CD8-positive, alpha-beta memory T cell (primary cell): Measurements from ENCODE around the gene ADORA1. TPM values are rescaled to one million over a fixed set of nuclear protein-coding genes. Genes with fewer than 3 reads are reported as not detected.

Source experiments
- CTCF ChIA-PET: fragments of 350-600 bp; sonication (Branson Sonifier 250); formaldehyde crosslinking; loops from one replicate; lab custom pipeline; 2021; ENCODE audit warnings: antibody characterized with exemption; lab: Charles Lee
- POLR2A ChIA-PET: fragments of 350-600 bp; sonication (Branson Sonifier 250); formaldehyde crosslinking; loops from one replicate; lab custom pipeline; 2021; ENCODE audit warnings: antibody characterized with exemption; lab: Charles Lee
- DNase-seq, 5 donors: peaks; one replicate each; pipeline versions ENCODE4 v3.0.0 to v3.0.0-alpha.2; 2020 to 2022; ENCODE audit warnings: mixed read lengths in 1 of 5
- H3K27ac ChIP-seq: one replicate; pipeline ENCODE4 v1.7.0; 2013; ENCODE audit warnings: low read depth, mild to moderate bottlenecking, low read length, moderate library complexity
- H3K27me3 ChIP-seq: 2 replicates; pipeline ENCODE4 v1.7.0; 2013; ENCODE audit warnings: low read length, mild to moderate bottlenecking; ENCODE audit not compliant: insufficient read depth, poor library complexity, severe bottlenecking
- H3K36me3 ChIP-seq: 2 replicates; pipeline ENCODE4 v1.7.0; 2013; ENCODE audit warnings: mild to moderate bottlenecking, low read length, moderate library complexity; ENCODE audit not compliant: insufficient read depth
- H3K4me1 ChIP-seq: 2 replicates; pipeline ENCODE4 v1.7.0; 2013; ENCODE audit warnings: mild to moderate bottlenecking, low read length, moderate library complexity; ENCODE audit not compliant: insufficient read depth
- H3K4me3 ChIP-seq: 2 replicates; pipeline ENCODE4 v1.7.0; 2013; ENCODE audit warnings: mild to moderate bottlenecking, low read length
- H3K9me3 ChIP-seq: 2 replicates; pipeline ENCODE4 v1.7.0; 2013; ENCODE audit warnings: mild to moderate bottlenecking, low read length
- H3K27ac Mint-ChIP-seq, 8 donors: one replicate each; pipeline ENCODE4 v1.8.0; 2020 to 2021; ENCODE audit warnings: mixed read lengths in 8 of 8, mild to moderate bottlenecking in 6 of 8, inconsistent platforms in 3 of 8, moderate library complexity in 3 of 8
- H3K27me3 Mint-ChIP-seq, 2 donors: one replicate each; pipeline ENCODE4 v1.8.0; 2020 to 2021; ENCODE audit warnings: mixed read lengths in 2 of 2, mild to moderate bottlenecking in 1 of 2, moderate library complexity in 1 of 2
- H3K36me3 Mint-ChIP-seq, 3 donors: one replicate each; pipeline ENCODE4 v1.8.0; 2020 to 2021; ENCODE audit warnings: mixed read lengths in 3 of 3, inconsistent platforms in 1 of 3, mild to moderate bottlenecking in 1 of 3
- H3K4me1 Mint-ChIP-seq, 3 donors: one replicate each; pipeline ENCODE4 v1.8.0; 2020 to 2021; ENCODE audit warnings: mixed read lengths in 3 of 3, inconsistent platforms in 1 of 3, mild to moderate bottlenecking in 1 of 3
- H3K4me3 Mint-ChIP-seq, 7 donors: one replicate each; pipeline ENCODE4 v1.8.0; 2020 to 2021; ENCODE audit warnings: mixed read lengths in 7 of 7, mild to moderate bottlenecking in 6 of 7, moderate library complexity in 4 of 7, inconsistent platforms in 2 of 7
- H3K9me3 Mint-ChIP-seq, 5 donors: one replicate each; pipeline ENCODE4 v1.8.0; 2020 to 2022; ENCODE audit warnings: mixed read lengths in 5 of 5, mild to moderate bottlenecking in 3 of 5, moderate library complexity in 2 of 5, inconsistent platforms in 1 of 5
- polyA plus RNA-seq: library from polyadenylated mRNA; unstranded; fragments of 300-500 nt; fragmentation: Illumina TruSeq; gene quantifications from one replicate; pipeline ENCODE4 v1.2.3, GENCODE V29; 2021
- total RNA-seq, 2 experiments: library from RNA; stranded (reverse); gene quantifications; one replicate each; pipeline ENCODE4 v1.2.3, GENCODE V29; 2021

The ADORA1 gene
- total and polyA plus RNA-seq, 3 experiments from 2014 or later = not detected

- Histone ChIP-seq H3K27me3 (no peaks in the 10 kb centered on the region), H3K27ac (no peak overlapping the region), H3K4me3 (no peak overlapping the region), H3K36me3 (no peaks in the 10 kb centered on the region), H3K9me3 (no peaks in the 10 kb centered on the region), H3K4me1 (no peaks in the 10 kb centered on the region)
- peak overlapping the region in 1 of 8 donors; percentile 88 for H3K27ac Mint-ChIP-seq
- no peaks in the 10 kb centered on the region for H3K4me1 Mint-ChIP-seq
- no peaks in the 10 kb centered on the region for H3K36me3 Mint-ChIP-seq
- no peaks in the 10 kb centered on the region for H3K9me3 Mint-ChIP-seq
- H3K4me3 Mint-ChIP-seq = no peak overlapping the region
- POLR2A ChIA-PET = no interaction called here
- DNase-seq = no peak
- peaks cover 15 to 19% of the 10 kb centered on the region in 2 donors for H3K27me3 Mint-ChIP-seq
- CTCF ChIA-PET = interaction anchor here (1.0 kb wide), 1 partner anchor 10 kb away, joined by 3 read pairs; no protein-coding TSS in a partner anchor
Measured at GRCh38 chr1:203150511-203151297, 23.2 kb downstream of the ADORA1 start.

GRCh38 chr1:203151362-203152157 is 24.0 kb downstream of the ADORA1 start:
- H3K4me1 ChIP-seq = no peaks in the 10 kb centered on the region
- Mint-ChIP-seq H3K36me3 (no peaks in the 10 kb centered on the region), H3K4me1 (no peaks in the 10 kb centered on the region), H3K9me3 (no peaks in the 10 kb centered on the region), H3K27me3 (peaks cover 12 to 21% of the 10 kb centered on the region in 2 donors), H3K27ac (peak overlapping the region in 1 of 8 donors; percentile 88), H3K4me3 (no peak overlapping the region)
- H3K27me3 ChIP-seq = no peaks in the 10 kb centered on the region
- no peaks in the 10 kb centered on the region for H3K9me3 ChIP-seq
- DNase-seq = no peak
- ChIA-PET POLR2A (no interaction called here), CTCF (no interaction called here)
- no peak overlapping the region for H3K27ac ChIP-seq
- H3K36me3 ChIP-seq = no peaks in the 10 kb centered on the region
- H3K4me3 ChIP-seq = no peak overlapping the region

DNA sequence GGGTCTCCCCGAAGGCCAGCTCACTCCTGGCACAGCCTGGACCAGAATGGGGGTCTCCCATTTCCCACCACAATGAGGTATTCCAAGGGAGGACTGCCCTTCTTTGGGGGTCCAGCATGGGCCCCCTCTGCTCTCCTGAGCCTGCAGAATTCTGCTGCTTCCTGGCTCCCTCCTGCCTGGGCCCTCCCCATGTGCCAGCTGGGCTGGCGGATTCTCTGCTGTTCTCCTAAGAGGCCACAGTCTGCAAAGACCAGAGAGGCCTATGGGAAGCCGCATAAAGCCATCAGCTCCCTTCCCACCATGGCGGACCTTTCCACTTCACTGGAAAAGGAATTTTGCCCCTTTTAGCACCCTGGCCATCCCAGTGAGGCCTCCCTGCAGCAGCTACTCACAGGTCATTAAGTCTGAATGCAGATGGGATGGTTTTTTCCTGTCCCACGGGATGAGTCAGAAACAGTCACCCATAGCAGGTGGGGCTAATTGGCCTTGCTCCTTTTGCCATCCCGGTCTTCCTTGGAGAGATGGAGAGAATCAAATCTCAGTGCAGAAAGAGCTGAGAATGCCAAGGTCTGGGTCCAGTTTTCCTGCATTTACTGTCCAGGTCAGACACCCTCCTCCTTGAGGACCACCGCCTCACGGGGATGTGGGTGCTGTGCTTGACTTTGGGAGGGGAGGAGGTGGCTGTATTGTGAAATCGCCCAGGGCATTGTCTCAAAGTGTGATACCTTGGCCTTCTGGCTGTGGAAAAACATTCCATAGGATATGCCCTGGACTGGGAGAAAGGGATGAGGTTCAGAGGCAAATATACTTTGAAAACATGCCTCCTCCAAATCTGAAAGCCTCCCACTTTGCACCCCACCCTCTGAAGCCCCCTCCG is 24.9 kb downstream of the ADORA1 start:
- Histone ChIP-seq H3K4me1 (no peaks in the 10 kb centered on the region), H3K27ac (no peak overlapping the region), H3K27me3 (no peaks in the 10 kb centered on the region), H3K36me3 (no peaks in the 10 kb centered on the region), H3K9me3 (no peaks in the 10 kb centered on the region), H3K4me3 (no peak overlapping the region)
- Mint-ChIP-seq H3K9me3 (no peaks in the 10 kb centered on the region), H3K27me3 (peaks cover 9 to 21% of the 10 kb centered on the region in 2 donors), H3K27ac (peak overlapping the region in 1 of 8 donors; percentile 57), H3K4me1 (no peaks in the 10 kb centered on the region), H3K36me3 (no peaks in the 10 kb centered on the region), H3K4me3 (no peak overlapping the region)
- ChIA-PET POLR2A (interaction anchor here (0.5 kb wide), 1 partner anchor 182 kb away, joined by 4 read pairs; no protein-coding TSS in a partner anchor), CTCF (no interaction called here)
- DNase-seq = no peak

- Histone ChIP-seq H3K27me3 (no peaks in the 10 kb centered on the region), H3K36me3 (no peaks in the 10 kb centered on the region), H3K9me3 (no peaks in the 10 kb centered on the region), H3K4me1 (no peaks in the 10 kb centered on the region), H3K27ac (no peak overlapping the region), H3K4me3 (no peak overlapping the region)
- Mint-ChIP-seq H3K27ac (peak overlapping the region in 1 of 8 donors; percentile 67), H3K4me1 (no peaks in the 10 kb centered on the region), H3K9me3 (peaks cover 0 to 3% (median under 1%) of the 10 kb centered on the region in 5 donors), H3K36me3 (no peaks in the 10 kb centered on the region), H3K27me3 (peaks cover 10 to 21% of the 10 kb centered on the region in 2 donors), H3K4me3 (no peak overlapping the region)
- ChIA-PET POLR2A (no interaction called here), CTCF (no interaction called here)
- no peak for DNase-seq
Measured at GRCh38 chr1:203153051-203153988, 25.8 kb downstream of the ADORA1 start.

GRCh38 chr1:203153989-203154821 is 26.7 kb downstream of the ADORA1 start:
- CTCF ChIA-PET = no interaction called here
- H3K27me3 Mint-ChIP-seq = peaks cover 12 to 21% of the 10 kb centered on the region in 2 donors
- H3K27ac ChIP-seq = no peak overlapping the region
- no peaks in the 10 kb centered on the region for H3K27me3 ChIP-seq
- H3K4me1 Mint-ChIP-seq = no peaks in the 10 kb centered on the region
- no peaks in the 10 kb centered on the region for H3K36me3 Mint-ChIP-seq
- DNase-seq = no peak
- H3K27ac Mint-ChIP-seq = no peak overlapping the region
- POLR2A ChIA-PET = no interaction called here
- no peaks in the 10 kb centered on the region for H3K4me1 ChIP-seq
- H3K9me3 Mint-ChIP-seq = peaks cover 0 to 7% (median 2%) of the 10 kb centered on the region in 5 donors
- H3K4me3 ChIP-seq = no peak overlapping the region
- H3K9me3 ChIP-seq = no peaks in the 10 kb centered on the region
- no peak overlapping the region for H3K4me3 Mint-ChIP-seq
- no peaks in the 10 kb centered on the region for H3K36me3 ChIP-seq

DNA sequence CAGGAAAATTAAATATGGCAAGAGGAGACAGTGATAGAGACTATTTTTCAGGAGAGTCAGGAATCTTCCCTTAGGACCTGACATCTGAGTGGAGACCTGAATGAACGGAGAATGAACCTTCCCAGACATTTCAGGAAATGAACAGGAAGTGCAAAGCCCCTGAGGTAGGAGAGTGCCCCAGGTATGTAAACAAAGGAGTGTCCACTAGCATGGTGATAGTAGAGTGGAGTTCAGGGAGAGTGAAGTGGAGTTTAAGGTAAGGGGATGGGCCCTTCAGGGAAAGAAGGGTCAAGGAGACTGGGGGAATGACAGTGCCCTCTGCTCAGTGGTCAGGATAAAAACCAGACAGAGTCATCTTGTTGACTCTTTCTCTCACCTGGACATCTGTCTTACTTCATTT is 28.8 kb downstream of the ADORA1 start:
- Histone ChIP-seq H3K36me3 (no peaks in the 10 kb centered on the region), H3K4me1 (no peaks in the 10 kb centered on the region), H3K4me3 (no peak overlapping the region), H3K27me3 (no peaks in the 10 kb centered on the region), H3K27ac (no peak overlapping the region), H3K9me3 (no peaks in the 10 kb centered on the region)
- Mint-ChIP-seq H3K9me3 (peaks cover 0 to 7% (median 2%) of the 10 kb centered on the region in 5 donors), H3K27me3 (peaks cover 8 to 25% of the 10 kb centered on the region in 2 donors), H3K4me1 (no peaks in the 10 kb centered on the region), H3K36me3 (no peaks in the 10 kb centered on the region), H3K4me3 (no peak overlapping the region), H3K27ac (no peak overlapping the region)
- CTCF ChIA-PET = no interaction called here
- no peak for DNase-seq
- POLR2A ChIA-PET = no interaction called here
